Embryonic facial prominence (tissue), 1 donor: ENCODE data around the gene CDKN1B.

Experiments
- DNase-seq: peaks from one replicate; pipeline ENCODE4 v3.0.0-alpha.2; 2016; ENCODE audit errors: extremely low spot score

The CDKN1B gene

DNA sequence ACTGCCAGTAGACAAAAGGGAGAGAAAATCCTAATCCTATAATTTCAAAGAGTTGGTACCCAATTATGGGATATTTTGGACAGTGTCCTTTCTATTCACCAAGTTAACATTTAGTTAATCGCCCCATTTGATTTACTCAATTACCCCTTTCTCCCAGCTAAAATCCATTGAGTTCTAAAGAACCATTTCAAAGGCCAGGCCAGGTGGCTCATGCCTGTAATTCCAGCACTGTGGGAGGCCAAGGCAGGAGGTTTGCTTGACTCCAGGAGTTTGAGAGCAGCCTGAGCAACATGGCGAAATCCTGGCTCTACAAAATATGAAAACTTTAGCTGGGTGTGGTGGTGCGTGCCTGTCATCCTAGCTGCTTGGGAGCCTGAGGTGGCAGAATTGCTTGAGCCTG is 15.7 kb upstream of the CDKN1B start:
- DNase-seq, result no peak

DNA sequence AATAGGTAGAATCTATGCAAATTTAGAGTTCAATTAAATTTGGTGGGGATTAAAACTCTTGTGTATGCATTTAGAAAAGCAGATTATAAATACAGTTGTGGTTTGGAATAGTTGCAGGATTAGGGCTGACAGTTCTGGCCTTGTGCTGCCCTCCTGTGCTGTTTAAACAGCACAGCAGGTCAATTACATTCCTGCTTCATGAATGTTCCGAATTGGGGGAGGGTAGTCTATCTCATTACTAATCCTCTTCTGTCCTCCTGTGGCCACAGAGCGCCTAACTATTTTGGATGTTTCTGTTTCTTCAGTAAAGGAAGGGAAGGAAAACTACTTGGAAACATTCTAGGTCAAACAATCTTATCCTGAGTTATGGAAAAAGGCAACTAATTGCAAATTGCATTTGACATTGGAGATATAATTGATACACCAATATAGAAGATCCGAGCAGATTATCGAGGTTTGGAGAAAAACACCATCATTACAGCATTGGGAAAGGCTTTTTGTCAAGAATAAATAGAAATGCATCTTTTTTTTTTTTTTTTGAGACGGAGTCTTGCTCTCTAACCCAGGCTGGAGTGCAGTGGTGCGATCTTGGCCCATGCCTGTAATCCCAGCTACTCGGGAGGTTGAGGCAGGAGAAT is 12.5 kb upstream of the CDKN1B start:
- peak; percentile 70 for DNase-seq

DNA sequence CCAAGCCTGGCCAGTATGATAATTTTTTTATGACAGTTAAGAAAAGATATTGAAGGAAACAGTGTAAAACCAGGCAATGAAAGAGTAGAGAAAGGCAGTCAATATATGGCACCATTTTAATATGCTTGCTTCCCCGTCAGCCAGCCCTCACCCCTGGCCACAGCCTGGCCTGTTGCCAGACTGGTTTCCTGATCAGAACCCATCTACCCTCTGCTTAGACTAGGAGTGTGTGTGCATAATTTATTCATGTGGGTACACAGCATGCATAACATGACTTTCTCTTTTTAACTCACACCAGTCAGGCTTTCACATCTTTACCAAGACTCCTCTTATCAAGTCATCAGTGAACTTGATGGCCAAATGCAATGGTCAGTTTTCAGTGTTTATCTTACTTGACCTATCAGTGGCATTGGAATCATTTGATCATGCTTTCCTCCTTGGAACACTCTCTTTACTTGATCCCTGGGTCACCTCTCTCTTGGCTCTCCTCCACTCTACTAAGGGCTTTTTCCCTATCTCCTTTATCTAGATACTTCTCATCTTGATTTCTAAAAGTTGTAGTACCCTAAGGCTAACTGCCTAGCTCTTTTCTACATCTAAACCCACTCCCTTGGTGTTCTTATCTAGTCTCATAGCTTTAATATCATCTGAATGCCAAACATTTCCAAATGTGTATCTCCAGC is 11.2 kb upstream of the CDKN1B start:
- DNase-seq, result no peak

DNA sequence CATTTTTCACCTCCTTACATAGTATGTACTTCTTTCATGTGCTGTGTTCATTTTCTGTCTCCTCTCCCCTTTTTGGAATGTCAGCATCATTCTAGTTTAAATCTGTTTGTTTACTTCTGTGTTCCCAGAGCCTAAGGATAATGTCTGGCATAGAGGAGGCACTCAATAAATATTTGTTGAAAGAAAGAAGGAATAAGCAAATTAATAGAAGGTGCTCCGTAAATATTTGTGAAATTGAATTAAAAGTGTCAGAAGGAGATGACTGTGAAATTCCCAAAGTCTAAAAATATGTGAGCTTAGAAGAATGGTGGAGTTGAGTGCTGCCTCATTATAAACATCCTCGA is 3.3 kb upstream of the CDKN1B start:
- DNase-seq, result no peak

DNA sequence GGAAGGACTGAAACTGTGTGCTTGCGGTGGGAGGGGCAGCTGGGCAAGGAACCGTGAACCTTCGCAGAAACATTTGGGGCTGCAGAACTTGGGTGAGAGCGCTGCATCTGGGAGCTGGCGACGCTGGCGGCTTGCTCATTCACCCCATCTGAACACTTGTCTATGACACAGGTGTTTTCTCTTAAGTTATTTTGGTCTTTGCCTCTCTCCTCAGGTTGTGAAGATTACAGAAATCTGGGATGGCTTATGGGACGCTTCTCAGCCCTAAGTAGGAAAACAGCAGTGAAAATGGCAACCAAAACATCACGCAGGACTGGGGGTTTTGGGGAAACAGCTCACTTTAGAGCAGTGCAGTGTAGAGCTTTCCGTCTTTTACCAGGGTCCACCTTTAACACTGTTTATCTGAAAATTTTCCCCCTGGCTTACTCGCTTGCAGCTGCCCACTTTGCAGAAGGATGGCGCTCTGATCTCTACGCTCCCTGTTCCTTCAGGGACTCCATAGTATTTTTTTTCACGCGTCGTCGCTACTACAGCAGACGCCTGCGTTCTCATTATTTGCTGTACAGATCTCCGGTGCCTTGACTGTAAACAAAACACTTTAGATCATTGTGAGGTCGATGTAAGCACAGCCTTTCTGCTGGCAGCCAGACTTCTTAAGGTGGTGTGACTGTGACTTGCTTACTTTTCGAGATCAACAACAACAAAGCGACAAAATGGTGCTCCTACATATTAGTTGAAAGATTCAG is 2.7 kb upstream of the CDKN1B start:
- DNase-seq, result no peak

DNA sequence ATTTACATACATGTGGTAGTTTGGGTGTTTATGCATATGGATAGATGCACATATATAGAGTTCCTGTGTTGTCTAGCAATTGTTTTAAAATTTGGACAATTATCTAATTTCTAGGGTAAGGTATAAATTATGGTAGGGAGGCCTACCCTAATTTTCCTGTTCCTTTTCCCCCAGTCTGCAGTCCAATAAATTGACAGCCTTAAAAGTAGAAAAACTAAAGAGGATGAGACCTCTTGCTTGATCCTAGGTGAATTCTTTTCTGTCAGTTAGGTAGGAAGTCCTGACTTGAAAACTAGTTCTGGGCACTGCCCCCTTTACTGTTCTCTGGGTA is 2.1 kb upstream of the CDKN1B start:
- DNase-seq, result no peak

DNA sequence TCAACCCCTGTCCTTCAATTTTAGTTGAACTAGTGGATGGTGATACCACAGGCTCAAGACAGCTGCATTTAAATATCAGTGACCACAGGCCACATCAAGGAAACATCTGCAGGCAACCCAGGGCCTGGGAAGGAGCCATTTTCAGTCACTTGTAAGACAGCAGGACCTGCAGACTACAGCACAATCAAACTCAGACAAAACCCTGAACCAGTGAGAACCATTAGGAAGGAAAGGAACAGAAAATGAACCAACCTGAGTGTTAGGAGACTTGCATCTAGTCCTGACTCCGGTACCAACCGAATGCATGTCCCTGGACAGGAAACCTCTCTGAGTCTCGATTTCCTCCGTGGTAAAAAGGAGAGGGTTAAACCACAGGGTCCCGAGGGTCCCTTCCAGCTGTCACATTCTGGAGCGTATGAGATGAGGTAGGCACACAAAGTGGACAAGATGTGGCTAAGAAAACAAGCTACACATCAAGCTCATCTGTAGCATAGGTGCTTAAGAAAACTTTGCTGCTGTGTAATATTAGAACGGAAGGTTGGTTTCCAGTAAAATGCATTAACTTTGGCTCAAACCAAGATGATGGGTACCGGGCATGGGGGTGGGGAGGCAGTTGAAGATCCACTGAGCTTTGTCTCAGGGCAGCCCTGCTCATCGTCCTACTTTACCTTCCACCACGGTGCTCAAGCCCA is 1.6 kb upstream of the CDKN1B start:
- no peak for DNase-seq

DNA sequence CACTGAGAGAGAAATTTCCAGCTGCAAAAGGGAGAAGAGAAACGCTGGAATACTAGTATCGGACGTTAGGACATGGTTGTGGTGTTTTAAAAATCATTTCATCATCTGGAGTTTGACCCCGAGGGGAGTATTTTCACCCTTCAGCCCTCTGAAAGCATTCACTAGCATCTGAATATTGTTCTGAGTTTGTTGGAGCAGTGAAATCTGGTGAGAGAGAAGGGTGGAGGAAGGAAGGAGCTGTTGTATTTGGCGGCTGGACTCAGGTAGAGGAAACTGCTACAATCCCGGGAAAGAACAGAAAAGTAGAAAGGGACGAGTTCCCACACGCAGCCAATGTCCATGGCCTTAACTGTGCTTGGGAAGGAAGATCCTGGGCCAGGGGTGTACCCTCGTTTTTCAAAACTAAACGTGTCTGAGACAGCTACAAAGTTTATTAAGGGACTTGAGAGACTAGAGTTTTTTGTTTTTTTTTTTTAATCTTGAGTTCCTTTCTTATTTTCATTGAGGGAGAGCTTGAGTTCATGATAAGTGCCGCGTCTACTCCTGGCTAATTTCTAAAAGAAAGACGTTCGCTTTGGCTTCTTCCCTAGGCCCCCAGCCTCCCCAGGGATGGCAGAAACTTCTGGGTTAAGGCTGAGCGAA is 896 bp upstream of the CDKN1B start:
- DNase-seq, result no peak

DNA sequence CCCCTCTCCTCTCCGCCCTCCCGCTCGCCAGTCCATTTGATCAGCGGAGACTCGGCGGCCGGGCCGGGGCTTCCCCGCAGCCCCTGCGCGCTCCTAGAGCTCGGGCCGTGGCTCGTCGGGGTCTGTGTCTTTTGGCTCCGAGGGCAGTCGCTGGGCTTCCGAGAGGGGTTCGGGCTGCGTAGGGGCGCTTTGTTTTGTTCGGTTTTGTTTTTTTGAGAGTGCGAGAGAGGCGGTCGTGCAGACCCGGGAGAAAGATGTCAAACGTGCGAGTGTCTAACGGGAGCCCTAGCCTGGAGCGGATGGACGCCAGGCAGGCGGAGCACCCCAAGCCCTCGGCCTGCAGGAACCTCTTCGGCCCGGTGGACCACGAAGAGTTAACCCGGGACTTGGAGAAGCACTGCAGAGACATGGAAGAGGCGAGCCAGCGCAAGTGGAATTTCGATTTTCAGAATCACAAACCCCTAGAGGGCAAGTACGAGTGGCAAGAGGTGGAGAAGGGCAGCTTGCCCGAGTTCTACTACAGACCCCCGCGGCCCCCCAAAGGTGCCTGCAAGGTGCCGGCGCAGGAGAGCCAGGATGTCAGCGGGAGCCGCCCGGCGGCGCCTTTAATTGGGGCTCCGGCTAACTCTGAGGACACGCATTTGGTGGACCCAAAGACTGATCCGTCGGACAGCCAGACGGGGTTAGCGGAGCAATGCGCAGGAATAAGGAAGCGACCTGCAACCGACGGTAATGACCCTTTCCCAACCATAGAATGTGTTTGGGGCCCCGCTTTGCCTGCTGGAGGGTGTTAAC is 615 bp downstream of the CDKN1B start:
- no peak for DNase-seq

DNA sequence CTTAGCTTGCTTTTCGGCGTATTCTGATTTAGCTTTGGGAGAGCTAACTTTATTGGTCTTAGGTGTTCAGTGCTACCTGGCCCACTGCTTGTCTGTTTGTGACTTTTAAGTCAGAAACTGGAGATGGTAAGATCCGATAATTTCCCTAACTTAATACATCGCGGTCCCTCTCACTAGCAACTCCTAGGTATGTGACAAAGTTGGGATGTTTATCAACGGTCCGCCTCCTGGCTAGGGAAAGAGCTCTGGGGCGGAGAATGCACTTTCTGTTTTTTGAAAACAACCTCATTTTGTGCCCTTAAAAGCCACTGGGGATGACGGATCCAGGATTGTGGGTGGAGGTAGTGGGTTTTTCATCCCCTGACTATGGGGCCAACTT is 1.2 kb downstream of the CDKN1B start:
- no peak for DNase-seq

DNA sequence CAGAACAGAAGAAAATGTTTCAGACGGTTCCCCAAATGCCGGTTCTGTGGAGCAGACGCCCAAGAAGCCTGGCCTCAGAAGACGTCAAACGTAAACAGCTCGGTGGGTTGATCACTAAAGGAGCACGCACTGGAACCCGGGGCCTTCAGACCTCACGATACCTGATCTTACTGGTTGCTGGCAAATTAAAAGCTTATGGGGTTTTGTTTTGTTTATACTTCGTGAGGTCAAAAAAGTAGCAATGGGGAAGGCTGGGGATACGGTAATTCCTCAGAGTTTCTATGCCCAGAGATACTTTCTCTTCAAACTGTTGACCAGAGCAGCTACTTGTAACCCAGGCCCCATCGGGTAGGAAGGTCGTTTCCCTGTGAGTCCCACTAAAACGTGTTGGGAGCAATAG is 1.7 kb downstream of the CDKN1B start:
- no peak for DNase-seq

DNA sequence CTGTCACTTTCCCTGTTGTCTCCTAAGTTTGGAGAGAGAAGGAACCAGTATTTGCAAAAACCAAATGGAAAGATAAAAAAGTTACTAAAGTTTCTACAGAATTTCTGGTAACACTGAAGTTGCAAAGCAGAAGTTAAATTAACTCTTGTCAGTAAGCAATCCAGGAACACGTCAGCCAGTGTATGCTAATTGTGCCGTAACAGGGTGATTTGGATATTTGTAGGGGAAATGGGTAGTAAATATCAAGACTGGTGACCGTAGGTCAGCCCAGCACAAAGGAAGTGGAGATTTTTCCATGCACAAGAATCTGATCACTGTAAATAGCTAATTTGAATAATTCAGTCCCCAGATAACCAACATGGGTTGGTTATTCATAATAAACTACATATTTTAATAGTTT is 2.3 kb downstream of the CDKN1B start:
- no peak for DNase-seq

DNA sequence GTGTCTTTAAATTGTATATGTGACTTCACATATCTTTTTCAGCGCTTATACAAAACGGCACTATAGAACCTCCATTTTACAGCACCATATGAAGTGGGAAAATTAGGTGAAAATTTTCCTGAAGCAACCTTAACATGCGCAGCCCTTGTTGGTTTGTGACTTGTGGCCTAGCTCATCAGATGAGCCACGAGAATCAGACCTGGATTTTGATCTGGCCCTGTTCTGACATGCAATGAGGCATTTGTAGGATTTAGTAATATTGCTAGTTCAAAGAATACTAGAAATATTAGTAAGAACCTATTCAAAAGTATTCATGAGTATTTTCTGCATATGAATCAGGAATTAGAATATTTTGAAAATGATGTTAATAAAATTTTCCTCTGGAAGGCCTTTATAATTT is 2.9 kb downstream of the CDKN1B start:
- no peak for DNase-seq

DNA sequence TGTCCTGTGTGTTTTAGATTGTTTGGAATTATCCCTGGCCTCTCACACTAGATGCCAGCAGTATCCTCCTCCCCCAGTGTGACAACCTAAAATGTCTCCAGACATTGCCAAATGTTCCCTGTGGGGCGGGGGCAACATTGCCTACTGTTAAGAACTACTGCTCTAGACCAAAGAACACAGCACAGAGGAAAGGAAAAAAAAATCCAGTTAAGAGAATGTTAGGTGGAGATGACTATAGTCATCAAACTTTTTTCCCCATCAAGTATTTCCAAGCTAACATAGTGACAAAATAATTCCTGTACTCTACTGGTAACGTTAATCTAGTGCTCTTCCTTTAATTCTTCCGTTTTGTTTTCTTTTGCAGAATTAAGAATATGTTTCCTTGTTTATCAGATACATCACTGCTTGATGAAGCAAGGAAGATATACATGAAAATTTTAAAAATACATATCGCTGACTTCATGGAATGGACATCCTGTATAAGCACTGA is 3.5 kb downstream of the CDKN1B start:
- DNase-seq, result no peak

DNA sequence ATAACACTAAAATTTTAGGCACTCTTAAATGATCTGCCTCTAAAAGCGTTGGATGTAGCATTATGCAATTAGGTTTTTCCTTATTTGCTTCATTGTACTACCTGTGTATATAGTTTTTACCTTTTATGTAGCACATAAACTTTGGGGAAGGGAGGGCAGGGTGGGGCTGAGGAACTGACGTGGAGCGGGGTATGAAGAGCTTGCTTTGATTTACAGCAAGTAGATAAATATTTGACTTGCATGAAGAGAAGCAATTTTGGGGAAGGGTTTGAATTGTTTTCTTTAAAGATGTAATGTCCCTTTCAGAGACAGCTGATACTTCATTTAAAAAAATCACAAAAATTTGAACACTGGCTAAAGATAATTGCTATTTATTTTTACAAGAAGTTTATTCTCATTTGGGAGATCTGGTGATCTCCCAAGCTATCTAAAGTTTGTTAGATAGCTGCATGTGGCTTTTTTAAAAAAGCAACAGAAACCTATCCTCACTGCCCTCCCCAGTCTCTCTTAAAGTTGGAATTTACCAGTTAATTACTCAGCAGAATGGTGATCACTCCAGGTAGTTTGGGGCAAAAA is 4.1 kb downstream of the CDKN1B start:
- DNase-seq, result no peak

DNA sequence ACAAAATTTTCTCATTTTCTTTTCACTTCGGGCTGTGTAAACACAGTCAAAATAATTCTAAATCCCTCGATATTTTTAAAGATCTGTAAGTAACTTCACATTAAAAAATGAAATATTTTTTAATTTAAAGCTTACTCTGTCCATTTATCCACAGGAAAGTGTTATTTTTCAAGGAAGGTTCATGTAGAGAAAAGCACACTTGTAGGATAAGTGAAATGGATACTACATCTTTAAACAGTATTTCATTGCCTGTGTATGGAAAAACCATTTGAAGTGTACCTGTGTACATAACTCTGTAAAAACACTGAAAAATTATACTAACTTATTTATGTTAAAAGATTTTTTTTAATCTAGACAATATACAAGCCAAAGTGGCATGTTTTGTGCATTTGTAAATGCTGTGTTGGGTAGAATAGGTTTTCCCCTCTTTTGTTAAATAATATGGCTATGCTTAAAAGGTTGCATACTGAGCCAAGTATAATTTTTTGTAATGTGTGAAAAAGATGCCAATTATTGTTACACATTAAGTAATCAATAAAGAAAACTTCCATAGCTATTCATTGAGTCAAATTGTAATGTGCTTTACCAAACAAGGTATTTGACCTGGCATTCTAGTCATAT is 4.8 kb downstream of the CDKN1B start:
- no peak for DNase-seq

DNA sequence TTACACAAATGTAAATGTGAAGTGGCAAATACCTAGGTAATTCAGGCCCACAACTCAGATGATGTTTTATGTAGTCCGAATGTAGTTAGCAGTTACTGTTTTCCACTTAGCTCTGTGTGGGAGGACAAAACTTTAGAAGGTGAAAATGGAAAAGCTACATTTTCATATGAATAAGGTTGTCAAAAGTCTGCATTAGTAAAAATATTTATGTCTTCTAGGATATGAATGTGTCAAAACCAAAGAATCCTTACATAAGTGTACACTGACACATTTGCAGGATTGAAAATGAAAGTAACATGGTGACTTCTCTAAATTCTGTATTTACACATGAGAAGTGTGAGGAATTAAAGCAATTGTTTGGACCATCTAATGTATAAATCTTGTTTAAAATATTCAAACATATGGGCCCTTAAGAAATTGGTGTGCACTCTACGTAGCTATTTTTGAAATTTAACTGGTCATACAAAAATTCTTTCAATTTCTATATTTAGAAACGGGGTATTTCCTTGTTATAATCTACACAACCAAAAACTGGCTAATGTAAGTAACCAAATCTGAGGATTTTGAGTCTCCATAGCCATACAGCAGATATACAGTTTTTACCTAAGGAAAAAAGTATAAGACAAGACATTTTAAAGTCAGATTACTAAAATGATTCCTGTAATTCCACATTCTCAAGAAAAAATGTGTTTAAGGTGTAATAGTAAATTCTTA is 5.4 kb downstream of the CDKN1B start:
- no peak for DNase-seq

DNA sequence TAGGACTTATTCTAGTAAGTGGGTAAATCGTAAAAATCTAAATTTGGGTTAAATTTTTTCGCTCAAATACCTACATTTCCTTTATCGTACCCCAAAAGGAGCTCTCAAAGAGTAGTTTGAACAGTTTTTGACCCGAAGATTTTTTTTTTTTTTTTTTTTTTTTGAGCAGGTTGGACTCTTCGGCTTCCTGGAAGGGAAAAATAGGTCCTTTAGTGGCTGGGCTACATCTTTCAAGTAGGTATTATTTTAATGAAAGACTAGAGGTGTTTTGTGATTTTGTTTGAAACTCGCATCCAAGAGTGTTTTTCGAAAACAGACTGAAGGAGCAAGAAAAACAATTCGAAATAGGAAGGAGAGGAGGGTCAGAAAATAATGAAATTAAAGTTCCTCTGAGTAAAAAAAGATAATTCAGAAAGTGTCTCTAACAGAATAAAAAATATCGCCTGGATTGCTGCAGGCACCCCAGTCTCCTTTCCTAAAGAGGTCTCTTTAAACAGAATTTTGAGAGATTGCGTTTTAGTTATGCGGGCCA is 6.0 kb downstream of the CDKN1B start:
- no peak for DNase-seq

DNA sequence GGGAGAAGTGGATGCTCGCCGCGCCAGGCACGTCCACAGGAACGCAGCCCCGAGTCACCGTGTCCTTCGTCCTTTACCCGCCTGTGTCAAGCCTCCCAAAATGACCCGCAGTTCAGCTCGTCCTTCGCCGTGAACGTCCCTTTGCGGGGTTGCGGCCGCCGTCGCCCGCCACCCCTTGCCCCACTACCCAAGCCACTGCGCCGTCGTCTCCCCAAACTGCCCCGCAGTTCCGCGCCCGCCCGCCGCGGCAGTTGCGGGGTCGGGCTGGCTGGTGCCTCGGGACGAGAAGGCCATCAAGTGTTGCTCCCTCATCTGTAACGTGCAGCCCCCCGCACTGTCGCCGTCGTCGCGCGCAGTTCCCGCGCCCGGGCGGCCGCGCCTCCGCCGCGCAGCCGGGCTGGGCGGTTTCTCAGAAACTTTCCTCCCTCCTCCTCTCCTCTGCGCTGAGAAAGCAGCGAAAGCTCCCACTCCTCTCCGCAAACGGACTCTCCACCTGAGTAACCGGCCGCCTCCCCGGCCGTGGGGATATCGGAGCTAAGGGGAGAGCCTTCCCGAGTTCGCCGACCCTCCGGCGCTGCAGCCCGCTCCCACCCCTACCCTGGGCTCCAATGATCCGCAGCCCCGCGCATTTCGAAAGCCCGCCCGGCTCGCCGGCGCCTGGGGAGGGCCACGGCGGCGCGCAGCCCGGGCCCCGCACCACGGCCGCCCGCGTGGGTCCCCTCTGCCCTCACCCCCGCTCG is 6.7 kb downstream of the CDKN1B start:
- DNase-seq, result no peak
